Left kidney (tissue), 2 donors: Measurements from ENCODE around the gene PTPA. TPM values are rescaled to one million over a fixed set of nuclear protein-coding genes. Genes with fewer than 3 reads are reported as not detected.
"Not testable (repeated sequence)": the region's sequence is repeated elsewhere in the genome, so short reads cannot be mapped to it uniquely, and the experiment has no call there.

Source experiments
- DNase-seq: peaks from one replicate; pipeline ENCODE4 v3.0.0-alpha.2; 2013
- polyA plus RNA-seq: library from polyadenylated mRNA; unstranded; fragments of 120-200 nt; gene quantifications from one replicate; pipeline ENCODE4 v1.2.1, GENCODE V29; 2013; ENCODE audit not compliant: insufficient read length

PTPA gene
- polyA plus RNA-seq, 1 donor = 104 TPM

GRCh38 chr9:129197045-129197444 lies 85.8 kb downstream of the PTPA start:
- DNase-seq = not testable (repeated sequence)

- DNase-seq = no peak
Observed at GRCh38 chr9:129197978-129198318, 86.7 kb downstream of the PTPA start.

Other genes starting within 250 kb of the PTPA start
- 23.0 TPM for gene KYAT1, start 229.5 kb upstream of the PTPA start, polyA plus RNA-seq
- gene LRRC8A, start 229.3 kb upstream of the PTPA start, polyA plus RNA-seq = 24.2 TPM
- gene PHYHD1, start 190.4 kb upstream of the PTPA start, polyA plus RNA-seq = 63.9 TPM
- 14.4 TPM for gene DOLK, start 163.8 kb upstream of the PTPA start, polyA plus RNA-seq
- gene NUP188, start 163.7 kb upstream of the PTPA start, polyA plus RNA-seq = 53.9 TPM
- 111 TPM for gene SH3GLB2, start 83.1 kb upstream of the PTPA start, polyA plus RNA-seq
- gene MIGA2, start 74.8 kb upstream of the PTPA start, polyA plus RNA-seq = 18.8 TPM
- 20.2 TPM for gene DOLPP1, start 30.3 kb upstream of the PTPA start, polyA plus RNA-seq
- gene CRAT, start 622 bp upstream of the PTPA start, polyA plus RNA-seq = 39.2 TPM
- 6.6 TPM for gene IER5L, start 66.8 kb downstream of the PTPA start, polyA plus RNA-seq